IPS-18a (cell line): ENCODE measurements around the gene KCNQ1.

Experiments used
- H3K27ac ChIP-seq: one replicate; pipeline ENCODE4 v1.5.1; 2013; ENCODE audit warnings: low read length
- H3K27me3 ChIP-seq: one replicate; pipeline ENCODE4 v1.6.1; 2013; ENCODE audit warnings: mild to moderate bottlenecking, low read length; ENCODE audit not compliant: control insufficient read depth, insufficient read depth
- H3K36me3 ChIP-seq: one replicate; pipeline ENCODE4 v1.6.1; 2013; ENCODE audit warnings: low read depth, low read length; ENCODE audit not compliant: control insufficient read depth
- H3K4me1 ChIP-seq: one replicate; pipeline ENCODE4 v1.6.1; 2013; ENCODE audit warnings: low read depth, low read length; ENCODE audit not compliant: control insufficient read depth
- H3K4me3 ChIP-seq: one replicate; pipeline ENCODE4 v1.5.1; 2013; ENCODE audit warnings: low read length
- H3K9ac ChIP-seq: one replicate; pipeline ENCODE4 v1.6.1; 2013; ENCODE audit warnings: mild to moderate bottlenecking, low read length, moderate library complexity
- H3K9me3 ChIP-seq: one replicate; pipeline ENCODE4 v1.6.1; 2013; ENCODE audit warnings: low read depth, low read length; ENCODE audit not compliant: control insufficient read depth

The KCNQ1 gene

GRCh38 chr11:2523821-2524391 lies 79.1 kb downstream of the KCNQ1 start:
- Histone ChIP-seq H3K9me3 (no peaks in the 10 kb centered on the region), H3K4me3 (no peak overlapping the region), H3K36me3 (no peaks in the 10 kb centered on the region), H3K27ac (no peak overlapping the region), H3K4me1 (no peaks in the 10 kb centered on the region), H3K9ac (no peak overlapping the region), H3K27me3 (no peaks in the 10 kb centered on the region)

- H3K27me3 ChIP-seq = no peaks in the 10 kb centered on the region
- H3K36me3 ChIP-seq = no peaks in the 10 kb centered on the region
- no peak overlapping the region for H3K9ac ChIP-seq
- H3K4me1 ChIP-seq = no peaks in the 10 kb centered on the region
- H3K27ac ChIP-seq = no peak overlapping the region
- H3K4me3 ChIP-seq = no peak overlapping the region
- H3K9me3 ChIP-seq = no peaks in the 10 kb centered on the region
Observed at GRCh38 chr11:2524446-2525165, 79.8 kb downstream of the KCNQ1 start.

- no peak overlapping the region for H3K9ac ChIP-seq
- no peaks in the 10 kb centered on the region for H3K27me3 ChIP-seq
- H3K4me1 ChIP-seq = no peaks in the 10 kb centered on the region
- H3K27ac ChIP-seq = no peak overlapping the region
- no peak overlapping the region for H3K4me3 ChIP-seq
- no peaks in the 10 kb centered on the region for H3K9me3 ChIP-seq
- H3K36me3 ChIP-seq = no peaks in the 10 kb centered on the region
Observed at GRCh38 chr11:2525166-2525861, 80.5 kb downstream of the KCNQ1 start.

- H3K36me3 ChIP-seq = no peaks in the 10 kb centered on the region
- H3K27ac ChIP-seq = no peak overlapping the region
- H3K9ac ChIP-seq = no peak overlapping the region
- no peaks in the 10 kb centered on the region for H3K4me1 ChIP-seq
- H3K4me3 ChIP-seq = no peak overlapping the region
- no peaks in the 10 kb centered on the region for H3K27me3 ChIP-seq
- no peaks in the 10 kb centered on the region for H3K9me3 ChIP-seq
Observed at GRCh38 chr11:2525941-2526807, 81.4 kb downstream of the KCNQ1 start.

- no peak overlapping the region for H3K4me3 ChIP-seq
- H3K27ac ChIP-seq = no peak overlapping the region
- no peaks in the 10 kb centered on the region for H3K9me3 ChIP-seq
Observed at GRCh38 chr11:2526808-2527381, 82.1 kb downstream of the KCNQ1 start.

GRCh38 chr11:2527621-2528291 lies 82.9 kb downstream of the KCNQ1 start:
- Histone ChIP-seq H3K27me3 (no peaks in the 10 kb centered on the region), H3K4me3 (no peak overlapping the region), H3K4me1 (no peaks in the 10 kb centered on the region), H3K9ac (no peak overlapping the region), H3K9me3 (no peaks in the 10 kb centered on the region), H3K36me3 (no peaks in the 10 kb centered on the region), H3K27ac (no peak overlapping the region)

More at GRCh38 chr11:2526808-2527381, 82.1 kb downstream of the KCNQ1 start:
- Histone ChIP-seq H3K9ac (no peak overlapping the region), H3K36me3 (no peaks in the 10 kb centered on the region), H3K4me1 (no peaks in the 10 kb centered on the region), H3K27me3 (no peaks in the 10 kb centered on the region)

GRCh38 chr11:2528301-2529050 lies 83.7 kb downstream of the KCNQ1 start:
- Histone ChIP-seq H3K4me1 (peaks cover 6% of the 10 kb centered on the region), H3K9ac (no peak overlapping the region), H3K27ac (no peak overlapping the region), H3K36me3 (no peaks in the 10 kb centered on the region), H3K9me3 (no peaks in the 10 kb centered on the region), H3K4me3 (no peak overlapping the region), H3K27me3 (peaks cover 4% of the 10 kb centered on the region)

GRCh38 chr11:2529173-2529572 lies 84.4 kb downstream of the KCNQ1 start:
- no peaks in the 10 kb centered on the region for H3K36me3 ChIP-seq
- H3K9me3 ChIP-seq = no peaks in the 10 kb centered on the region
- H3K4me1 ChIP-seq = peaks cover 9% of the 10 kb centered on the region

GRCh38 chr11:2529636-2530035 lies 84.8 kb downstream of the KCNQ1 start:
- H3K4me3 ChIP-seq = no peak overlapping the region
- H3K36me3 ChIP-seq = no peaks in the 10 kb centered on the region
- no peak overlapping the region for H3K27ac ChIP-seq
- no peak overlapping the region for H3K9ac ChIP-seq
- peaks cover 12% of the 10 kb centered on the region for H3K27me3 ChIP-seq
- H3K9me3 ChIP-seq = no peaks in the 10 kb centered on the region
- peaks cover 9% of the 10 kb centered on the region for H3K4me1 ChIP-seq

More at GRCh38 chr11:2529173-2529572, 84.4 kb downstream of the KCNQ1 start:
- Histone ChIP-seq H3K27me3 (peaks cover 8% of the 10 kb centered on the region), H3K4me3 (no peak overlapping the region), H3K9ac (no peak overlapping the region), H3K27ac (no peak overlapping the region)

GRCh38 chr11:2530131-2530854 lies 85.5 kb downstream of the KCNQ1 start:
- Histone ChIP-seq H3K27me3 (peaks cover 17% of the 10 kb centered on the region), H3K4me1 (peaks cover 9% of the 10 kb centered on the region), H3K36me3 (no peaks in the 10 kb centered on the region)

More at GRCh38 chr11:2530131-2530854, 85.5 kb downstream of the KCNQ1 start:
- Histone ChIP-seq H3K9me3 (no peaks in the 10 kb centered on the region), H3K4me3 (no peak overlapping the region), H3K27ac (no peak overlapping the region), H3K9ac (no peak overlapping the region)
